Neural cell (in vitro differentiated cells): Measurements from ENCODE around the gene CDK5R1.

Source experiments
- POLR2AphosphoS5 ChIP-seq: IDR thresholded peaks from 2 replicates; pipeline ENCODE4 v1.6.1; 2012
- TAF1 ChIP-seq: IDR thresholded peaks from 2 replicates; pipeline ENCODE4 v1.6.1; 2012; ENCODE audit warnings: low read depth
- TF ChIP-seq, protein P1 (sequence below): fragments of 450-650 bp; IDR thresholded peaks from 2 replicates; pipeline ENCODE4 v1.5.1; 2014; ENCODE audit warnings: antibody characterized with exemption, mild to moderate bottlenecking, moderate library complexity; ENCODE audit not compliant: poor library complexity, severe bottlenecking

DNA sequence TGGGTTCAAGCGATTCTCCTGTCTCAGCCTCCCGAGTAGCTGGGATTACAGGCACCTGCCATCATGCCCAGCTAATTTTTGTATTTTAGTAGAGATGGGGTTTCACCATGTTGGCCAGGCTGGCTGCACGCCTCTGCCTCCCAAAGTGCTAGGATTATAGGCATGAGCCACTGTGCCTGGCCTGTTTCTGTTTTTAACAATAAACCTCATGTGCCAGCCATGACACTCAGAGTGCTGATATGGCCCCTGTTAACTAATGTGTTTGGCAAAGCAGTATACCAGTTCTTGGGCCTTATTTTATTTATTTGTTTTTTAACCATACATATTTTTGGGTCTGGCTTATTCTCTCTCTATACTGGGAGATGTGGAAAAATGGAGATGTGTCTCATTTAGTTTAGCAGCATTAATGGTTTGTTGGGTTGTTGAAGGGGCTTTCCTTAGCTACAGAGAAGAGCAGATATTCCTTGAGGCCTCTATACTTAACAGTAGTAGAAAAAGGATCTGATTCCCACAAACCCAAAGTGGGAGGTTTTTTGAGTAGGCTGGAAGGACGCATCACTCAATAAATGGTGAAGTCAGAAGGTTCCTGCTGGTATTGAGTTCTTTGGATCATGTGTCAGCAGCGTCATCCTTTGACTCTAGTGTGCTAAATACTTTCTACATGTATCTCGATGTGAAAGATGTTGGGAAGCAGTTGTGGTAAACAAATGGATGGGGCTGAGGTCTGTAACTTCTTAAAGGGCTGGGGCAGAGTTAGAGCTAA lies 16.2 kb upstream of the CDK5R1 start:
- TF ChIP-seq, protein P1, sequence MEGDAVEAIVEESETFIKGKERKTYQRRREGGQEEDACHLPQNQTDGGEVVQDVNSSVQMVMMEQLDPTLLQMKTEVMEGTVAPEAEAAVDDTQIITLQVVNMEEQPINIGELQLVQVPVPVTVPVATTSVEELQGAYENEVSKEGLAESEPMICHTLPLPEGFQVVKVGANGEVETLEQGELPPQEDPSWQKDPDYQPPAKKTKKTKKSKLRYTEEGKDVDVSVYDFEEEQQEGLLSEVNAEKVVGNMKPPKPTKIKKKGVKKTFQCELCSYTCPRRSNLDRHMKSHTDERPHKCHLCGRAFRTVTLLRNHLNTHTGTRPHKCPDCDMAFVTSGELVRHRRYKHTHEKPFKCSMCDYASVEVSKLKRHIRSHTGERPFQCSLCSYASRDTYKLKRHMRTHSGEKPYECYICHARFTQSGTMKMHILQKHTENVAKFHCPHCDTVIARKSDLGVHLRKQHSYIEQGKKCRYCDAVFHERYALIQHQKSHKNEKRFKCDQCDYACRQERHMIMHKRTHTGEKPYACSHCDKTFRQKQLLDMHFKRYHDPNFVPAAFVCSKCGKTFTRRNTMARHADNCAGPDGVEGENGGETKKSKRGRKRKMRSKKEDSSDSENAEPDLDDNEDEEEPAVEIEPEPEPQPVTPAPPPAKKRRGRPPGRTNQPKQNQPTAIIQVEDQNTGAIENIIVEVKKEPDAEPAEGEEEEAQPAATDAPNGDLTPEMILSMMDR, result no peak
- TF ChIP-seq TAF1 (no peak), POLR2AphosphoS5 (no peak)
